ENCODE results near the gene ATXN7L1.

- no peak for TF ChIP-seq CTCF (conservative IDR thresholded peaks at IDR 0.05; ENCODE audit: low read length)
- no peak for TF ChIP-seq EZH2phosphoT487 (IDR thresholded peaks at IDR 0.05; ENCODE audit: borderline replicate concordance, low read depth, low read length)
Observed at GRCh38 chr7:105876964-105877601, 684 bp upstream of the ATXN7L1 start.

Measured in OCI-LY7 (cell line).